ENCODE data around the gene ZSCAN25.

The ZSCAN25 gene

DNA sequence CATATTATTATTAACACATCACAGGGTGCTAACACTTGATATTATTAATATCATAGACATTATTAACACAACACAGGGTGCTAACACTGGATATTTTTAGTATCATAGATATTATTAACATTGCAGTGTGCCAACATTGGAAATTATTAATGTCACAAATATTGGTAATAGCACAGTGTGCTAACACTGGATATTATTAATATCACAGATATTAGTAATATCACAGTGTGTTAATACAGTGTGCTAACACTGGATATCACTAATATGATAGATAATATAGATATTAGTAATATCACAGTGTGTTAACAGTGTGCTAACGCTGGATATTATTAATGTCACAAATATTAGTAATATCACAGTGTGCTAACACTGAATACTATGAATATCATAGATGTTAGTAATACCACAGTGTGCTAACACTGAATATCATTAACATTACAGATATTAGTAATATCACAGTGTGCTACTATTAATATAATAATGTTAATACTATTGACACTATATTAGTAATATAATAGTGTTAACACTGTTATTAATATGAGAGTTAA lies 20.3 kb upstream of the ZSCAN25 start:
- Histone ChIP-seq H3K27ac (ENCODE audit: low read depth, low read length) (no peak overlapping the region), H3K9me3 (ENCODE audit: control insufficient read depth, insufficient read depth, low read depth, low read length) (no peaks in the 10 kb centered on the region; the same call in 1 of the 2 replicates), H3K36me3 (ENCODE audit: control insufficient read depth, insufficient read depth, low read length) (no peaks in the 10 kb centered on the region), H3K9ac (ENCODE audit: low read length) (no peak overlapping the region), H3K4me1 (ENCODE audit: control insufficient read depth, insufficient read depth, low read length) (peaks cover 4% of the 10 kb centered on the region; the same call in 1 of the 2 replicates), H3K27me3 (ENCODE audit: control insufficient read depth, insufficient read depth, low read length) (no peaks in the 10 kb centered on the region), H3K4me3 (ENCODE audit: low read depth, low read length) (no peak overlapping the region)

GRCh38 chr7:99597762-99598501 lies 18.8 kb upstream of the ZSCAN25 start, which contains the start of gene TMEM225B:
Gene TMEM225B, plus strand, starts transcription at chr7:99598267. Its CDS starts 6,122 bp downstream, at chr7:99604389.
- H3K4me3 ChIP-seq (ENCODE audit: low read depth, low read length): peak within 1 kb of the TSS; percentile 9
- H3K9ac ChIP-seq (ENCODE audit: low read length): no peak within 1 kb of the TSS
- no peaks in the 10 kb centered on the region; the same call in 1 of the 2 replicates for H3K9me3 ChIP-seq (ENCODE audit: control insufficient read depth, insufficient read depth, low read depth, low read length)
- H3K27ac ChIP-seq (ENCODE audit: low read depth, low read length): no peak within 1 kb of the TSS
- no peaks in the 10 kb centered on the region for H3K27me3 ChIP-seq (ENCODE audit: control insufficient read depth, insufficient read depth, low read length)
- H3K4me1 ChIP-seq (ENCODE audit: control insufficient read depth, insufficient read depth, low read length): peaks cover 4% of the 10 kb centered on the region; the same call in 1 of the 2 replicates
- H3K36me3 ChIP-seq (ENCODE audit: control insufficient read depth, insufficient read depth, low read length): no peaks in the 10 kb centered on the region

DNA sequence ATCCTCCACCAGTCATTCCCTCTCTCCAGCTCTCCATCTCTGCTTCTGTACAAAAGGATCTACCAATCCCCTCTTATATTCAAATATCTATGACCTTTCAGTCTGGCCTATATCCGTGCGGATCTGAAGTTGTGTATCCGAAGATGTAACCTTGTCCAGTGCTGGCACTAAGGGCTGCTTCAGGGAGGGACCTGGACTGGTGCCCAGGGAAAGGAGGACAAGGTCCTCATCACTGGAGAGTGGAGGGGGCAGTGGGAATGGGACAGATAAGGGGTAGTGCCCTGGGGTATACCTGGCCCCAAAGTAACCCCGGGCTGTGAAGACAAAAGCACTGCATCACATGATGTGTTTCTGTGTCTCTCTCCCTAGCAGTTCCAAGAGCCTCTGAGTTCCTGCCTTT lies 16.9 kb upstream of the ZSCAN25 start:
- Histone ChIP-seq H3K9me3 (ENCODE audit: control insufficient read depth, insufficient read depth, low read depth, low read length) (no peaks in the 10 kb centered on the region; the same call in 1 of the 2 replicates), H3K27me3 (ENCODE audit: control insufficient read depth, insufficient read depth, low read length) (no peaks in the 10 kb centered on the region), H3K36me3 (ENCODE audit: control insufficient read depth, insufficient read depth, low read length) (no peaks in the 10 kb centered on the region), H3K4me3 (ENCODE audit: low read depth, low read length) (no peak overlapping the region), H3K9ac (ENCODE audit: low read length) (no peak overlapping the region), H3K27ac (ENCODE audit: low read depth, low read length) (no peak overlapping the region), H3K4me1 (ENCODE audit: control insufficient read depth, insufficient read depth, low read length) (peaks cover 4% of the 10 kb centered on the region; the same call in 1 of the 2 replicates)

- H3K27me3 ChIP-seq (ENCODE audit: control insufficient read depth, insufficient read depth, low read length): no peaks in the 10 kb centered on the region
- no peak overlapping the region for H3K27ac ChIP-seq (ENCODE audit: low read depth, low read length)
- H3K36me3 ChIP-seq (ENCODE audit: control insufficient read depth, insufficient read depth, low read length): no peaks in the 10 kb centered on the region
- H3K9ac ChIP-seq (ENCODE audit: low read length): no peak overlapping the region
- no peak overlapping the region for H3K4me3 ChIP-seq (ENCODE audit: low read depth, low read length)
- no peaks in the 10 kb centered on the region for H3K9me3 ChIP-seq (ENCODE audit: control insufficient read depth, insufficient read depth, low read depth, low read length)
- H3K4me1 ChIP-seq (ENCODE audit: control insufficient read depth, insufficient read depth, low read length): peaks cover 4% of the 10 kb centered on the region; the same call in 1 of the 2 replicates
These were observed 15.0 kb upstream of the ZSCAN25 start for GRCh38 chr7:99601656-99602310.

- no peaks in the 10 kb centered on the region for H3K4me1 ChIP-seq (ENCODE audit: control insufficient read depth, insufficient read depth, low read length)
- no peaks in the 10 kb centered on the region for H3K9me3 ChIP-seq (ENCODE audit: control insufficient read depth, insufficient read depth, low read depth, low read length)
- H3K4me3 ChIP-seq (ENCODE audit: low read depth, low read length): no peak overlapping the region
- no peak overlapping the region for H3K27ac ChIP-seq (ENCODE audit: low read depth, low read length)
- no peaks in the 10 kb centered on the region for H3K36me3 ChIP-seq (ENCODE audit: control insufficient read depth, insufficient read depth, low read length)
- H3K9ac ChIP-seq (ENCODE audit: low read length): no peak overlapping the region
- no peaks in the 10 kb centered on the region; the same call in 1 of the 2 replicates for H3K27me3 ChIP-seq (ENCODE audit: control insufficient read depth, insufficient read depth, low read length)
These were observed 11.2 kb upstream of the ZSCAN25 start for GRCh38 chr7:99605527-99605926.

- no peak overlapping the region for H3K4me3 ChIP-seq (ENCODE audit: low read depth, low read length)
- no peaks in the 10 kb centered on the region for H3K36me3 ChIP-seq (ENCODE audit: control insufficient read depth, insufficient read depth, low read length)
- H3K27ac ChIP-seq (ENCODE audit: low read depth, low read length): no peak overlapping the region
- no peaks in the 10 kb centered on the region for H3K4me1 ChIP-seq (ENCODE audit: control insufficient read depth, insufficient read depth, low read length)
- no peaks in the 10 kb centered on the region for H3K9me3 ChIP-seq (ENCODE audit: control insufficient read depth, insufficient read depth, low read depth, low read length)
- H3K27me3 ChIP-seq (ENCODE audit: control insufficient read depth, insufficient read depth, low read length): no peaks in the 10 kb centered on the region; the same call in 1 of the 2 replicates
- no peak overlapping the region for H3K9ac ChIP-seq (ENCODE audit: low read length)
These were observed 10.2 kb upstream of the ZSCAN25 start for GRCh38 chr7:99606531-99606930.

- H3K4me1 ChIP-seq (ENCODE audit: control insufficient read depth, insufficient read depth, low read length): no peaks in the 10 kb centered on the region
- H3K4me3 ChIP-seq (ENCODE audit: low read depth, low read length): no peak overlapping the region
- H3K27ac ChIP-seq (ENCODE audit: low read depth, low read length): no peak overlapping the region
- H3K9me3 ChIP-seq (ENCODE audit: control insufficient read depth, insufficient read depth, low read depth, low read length): no peaks in the 10 kb centered on the region
- no peaks in the 10 kb centered on the region for H3K36me3 ChIP-seq (ENCODE audit: control insufficient read depth, insufficient read depth, low read length)
- no peak overlapping the region for H3K9ac ChIP-seq (ENCODE audit: low read length)
- no peaks in the 10 kb centered on the region; the same call in 1 of the 2 replicates for H3K27me3 ChIP-seq (ENCODE audit: control insufficient read depth, insufficient read depth, low read length)
These were observed 9.2 kb upstream of the ZSCAN25 start for GRCh38 chr7:99607548-99607947.

GRCh38 chr7:99614495-99614894 lies 2.3 kb upstream of the ZSCAN25 start:
- Histone ChIP-seq H3K27ac (ENCODE audit: low read depth, low read length) (no peak overlapping the region), H3K4me3 (ENCODE audit: low read depth, low read length) (no peak overlapping the region), H3K4me1 (ENCODE audit: control insufficient read depth, insufficient read depth, low read length) (peaks cover 9% of the 10 kb centered on the region; the same call in 1 of the 2 replicates), H3K9ac (ENCODE audit: low read length) (no peak overlapping the region), H3K9me3 (ENCODE audit: control insufficient read depth, insufficient read depth, low read depth, low read length) (no peaks in the 10 kb centered on the region), H3K27me3 (ENCODE audit: control insufficient read depth, insufficient read depth, low read length) (no peaks in the 10 kb centered on the region; the same call in 1 of the 2 replicates), H3K36me3 (ENCODE audit: control insufficient read depth, insufficient read depth, low read length) (peaks cover 15% of the 10 kb centered on the region)

DNA sequence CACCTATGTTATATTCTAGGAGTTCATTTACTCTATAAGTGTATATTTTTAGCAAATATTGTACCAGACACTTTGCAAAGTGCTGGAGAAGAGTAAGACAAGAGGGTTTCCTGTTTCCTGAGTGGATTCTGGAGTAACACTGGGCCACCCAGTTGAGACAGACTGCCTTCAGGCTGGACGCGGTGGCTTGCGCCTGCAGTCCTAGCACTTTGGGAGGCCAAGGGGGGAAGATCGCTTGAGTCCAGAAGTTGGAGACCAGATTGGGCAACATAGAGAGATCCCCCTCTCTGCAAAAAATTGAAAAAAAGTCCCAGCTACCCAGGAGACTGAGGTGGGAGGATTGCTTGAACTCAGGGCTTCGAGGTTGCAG lies 772 bp upstream of the ZSCAN25 start:
- Histone ChIP-seq H3K27me3 (ENCODE audit: control insufficient read depth, insufficient read depth, low read length) (no peaks in the 10 kb centered on the region), H3K9me3 (ENCODE audit: control insufficient read depth, insufficient read depth, low read depth, low read length) (no peaks in the 10 kb centered on the region), H3K4me1 (ENCODE audit: control insufficient read depth, insufficient read depth, low read length) (peaks cover 9% of the 10 kb centered on the region; the same call in 1 of the 2 replicates), H3K36me3 (ENCODE audit: control insufficient read depth, insufficient read depth, low read length) (peaks cover 30% of the 10 kb centered on the region), H3K27ac (ENCODE audit: low read depth, low read length) (no peak overlapping the region), H3K4me3 (ENCODE audit: low read depth, low read length) (peak overlapping the region; percentile 73), H3K9ac (ENCODE audit: low read length) (peak overlapping the region; percentile 39)

DNA sequence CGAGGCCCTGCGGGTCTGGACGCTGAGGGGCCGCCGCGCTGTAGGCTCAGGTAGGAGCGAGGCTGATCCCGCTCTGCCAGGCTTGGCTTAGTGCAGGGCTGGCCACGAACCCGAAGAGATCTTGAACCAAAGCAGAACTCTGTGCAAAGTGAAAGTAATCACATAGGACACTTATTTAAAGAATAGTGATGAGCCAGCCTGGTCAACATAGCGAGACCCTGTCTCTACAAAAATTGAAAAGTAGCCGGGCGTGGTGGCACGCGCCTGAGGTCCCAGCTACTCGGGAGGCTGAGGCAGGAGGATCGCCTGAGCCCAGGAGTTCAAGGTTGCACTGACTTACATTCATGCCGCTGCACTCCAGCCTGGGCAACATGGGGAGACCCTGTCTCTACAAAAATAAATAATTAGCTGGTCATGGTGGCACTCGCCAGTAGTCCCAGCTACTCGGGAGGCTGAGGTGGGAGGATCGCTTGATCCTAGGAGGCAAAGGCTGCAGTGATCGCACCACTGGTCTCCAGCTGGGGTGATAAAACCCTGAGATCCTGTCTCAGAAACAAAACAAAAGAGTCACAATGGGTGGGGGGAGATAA lies 541 bp downstream of the ZSCAN25 start:
- peak overlapping the region; percentile 79; the same call in 1 of the 2 replicates for H3K27ac ChIP-seq (ENCODE audit: low read depth, low read length)
- peak overlapping the region; percentile 73 for H3K4me3 ChIP-seq (ENCODE audit: low read depth, low read length)
- H3K4me1 ChIP-seq (ENCODE audit: control insufficient read depth, insufficient read depth, low read length): peaks cover 9% of the 10 kb centered on the region; the same call in 1 of the 2 replicates

More for the DNA sequence above, 541 bp downstream of the ZSCAN25 start:
- peaks cover 41% of the 10 kb centered on the region for H3K36me3 ChIP-seq (ENCODE audit: control insufficient read depth, insufficient read depth, low read length)
- no peaks in the 10 kb centered on the region for H3K27me3 ChIP-seq (ENCODE audit: control insufficient read depth, insufficient read depth, low read length)
- H3K9me3 ChIP-seq (ENCODE audit: control insufficient read depth, insufficient read depth, low read depth, low read length): no peaks in the 10 kb centered on the region
- H3K9ac ChIP-seq (ENCODE audit: low read length): peak overlapping the region; percentile 78

All from HUES6 (cell line).